Measurements from ENCODE around the gene MAST2.

MAST2 gene

GRCh38 chr1:46083579-46083978 lies 280.2 kb downstream of the MAST2 start:
- Histone ChIP-seq H3K9me3 (ENCODE audit: control insufficient read depth in 2 of 2, low read length in 2 of 2) (no peaks in the 10 kb centered on the region), H3K4me3 (ENCODE audit: low read length in 2 of 2) (no peak overlapping the region), H3K36me3 (ENCODE audit: control insufficient read depth in 2 of 2, insufficient read depth in 2 of 2, low read length in 2 of 2) (no peaks in the 10 kb centered on the region), H3K27ac (ENCODE audit: low read depth in 2 of 2, low read length in 2 of 2) (no peak overlapping the region), H3K4me1 (ENCODE audit: control insufficient read depth in 2 of 2, insufficient read depth in 2 of 2, low read length in 2 of 2) (no peaks in the 10 kb centered on the region), H3K9ac (ENCODE audit: low read depth in 1 of 2, low read length in 2 of 2) (no peak overlapping the region), H3K27me3 (ENCODE audit: control insufficient read depth in 2 of 2, insufficient read depth in 2 of 2, low read length in 2 of 2) (no peaks in the 10 kb centered on the region)

- Histone ChIP-seq H3K27me3 (ENCODE audit: control insufficient read depth in 2 of 2, insufficient read depth in 2 of 2, low read length in 2 of 2) (no peaks in the 10 kb centered on the region), H3K27ac (ENCODE audit: low read depth in 2 of 2, low read length in 2 of 2) (no peak overlapping the region), H3K36me3 (ENCODE audit: control insufficient read depth in 2 of 2, insufficient read depth in 2 of 2, low read length in 2 of 2) (no peaks in the 10 kb centered on the region), H3K4me3 (ENCODE audit: low read length in 2 of 2) (no peak overlapping the region), H3K9ac (ENCODE audit: low read depth in 1 of 2, low read length in 2 of 2) (no peak overlapping the region), H3K4me1 (ENCODE audit: control insufficient read depth in 2 of 2, insufficient read depth in 2 of 2, low read length in 2 of 2) (no peaks in the 10 kb centered on the region), H3K9me3 (ENCODE audit: control insufficient read depth in 2 of 2, low read length in 2 of 2) (no peaks in the 10 kb centered on the region)
These were observed 281.4 kb downstream of the MAST2 start for GRCh38 chr1:46084553-46085451.

Measured in mucosa of rectum (tissue), 2 donors.